Stimulated activated CD4-positive, alpha-beta T cell treated with anti-CD3 and anti-CD28 coated beads, Interleukin-4, amount 100 ng/mL, for 1 hour (primary cell): ENCODE data around the gene MGRN1.

Experiments
- DNase-seq: peaks from one replicate; pipeline ENCODE4 v3.0.0-alpha.2; 2020

The MGRN1 gene

GRCh38 chr16:4654964-4655590 lies 30.5 kb downstream of the MGRN1 start:
- DNase-seq, result no peak

- DNase-seq, result no peak
Measured at GRCh38 chr16:4655801-4656200, 31.2 kb downstream of the MGRN1 start.

GRCh38 chr16:4656221-4656620 lies 31.6 kb downstream of the MGRN1 start:
- no peak for DNase-seq

GRCh38 chr16:4656695-4657686 lies 32.4 kb downstream of the MGRN1 start:
- DNase-seq, result no peak

GRCh38 chr16:4659363-4660353 lies 35.0 kb downstream of the MGRN1 start:
- DNase-seq, result no peak

- DNase-seq, result peak; percentile 70
Measured at GRCh38 chr16:4660454-4661007, 35.9 kb downstream of the MGRN1 start.

- no peak for DNase-seq
Measured at GRCh38 chr16:4661661-4662060, 37.0 kb downstream of the MGRN1 start.

- DNase-seq, result no peak
Measured at GRCh38 chr16:4663465-4663776, 38.8 kb downstream of the MGRN1 start.

GRCh38 chr16:4663777-4664465 lies 39.3 kb downstream of the MGRN1 start:
- no peak for DNase-seq

- DNase-seq, result peak; percentile 51
Measured at GRCh38 chr16:4664538-4665418, 40.2 kb downstream of the MGRN1 start.

GRCh38 chr16:4666537-4667202 lies 42.0 kb downstream of the MGRN1 start:
- no peak for DNase-seq

GRCh38 chr16:4667203-4667963 lies 42.8 kb downstream of the MGRN1 start:
- DNase-seq, result no peak

GRCh38 chr16:4668313-4668960 lies 43.8 kb downstream of the MGRN1 start:
- no peak for DNase-seq

GRCh38 chr16:4673387-4674046 lies 48.9 kb downstream of the MGRN1 start:
- DNase-seq, result no peak

- DNase-seq, result no peak
Measured at GRCh38 chr16:4674926-4675530, 50.4 kb downstream of the MGRN1 start.

GRCh38 chr16:4675864-4676786 lies 51.5 kb downstream of the MGRN1 start:
- DNase-seq, result peak; percentile 33

GRCh38 chr16:4676831-4677230 lies 52.2 kb downstream of the MGRN1 start:
- DNase-seq, result no peak
